GM19452 (cell line): ENCODE measurements around the gene KRTAP10-4.
"Not testable (repeated sequence)": the region's sequence is repeated elsewhere in the genome, so short reads cannot be mapped to it uniquely, and the experiment has no call there.

Experiments used
- ATAC-seq: cut with Tn5 transposase; IDR thresholded peaks from one replicate; pipeline ENCODE4 v1.9.1; 2021; ENCODE audit not compliant: unreplicated experiment

The KRTAP10-4 gene

DNA sequence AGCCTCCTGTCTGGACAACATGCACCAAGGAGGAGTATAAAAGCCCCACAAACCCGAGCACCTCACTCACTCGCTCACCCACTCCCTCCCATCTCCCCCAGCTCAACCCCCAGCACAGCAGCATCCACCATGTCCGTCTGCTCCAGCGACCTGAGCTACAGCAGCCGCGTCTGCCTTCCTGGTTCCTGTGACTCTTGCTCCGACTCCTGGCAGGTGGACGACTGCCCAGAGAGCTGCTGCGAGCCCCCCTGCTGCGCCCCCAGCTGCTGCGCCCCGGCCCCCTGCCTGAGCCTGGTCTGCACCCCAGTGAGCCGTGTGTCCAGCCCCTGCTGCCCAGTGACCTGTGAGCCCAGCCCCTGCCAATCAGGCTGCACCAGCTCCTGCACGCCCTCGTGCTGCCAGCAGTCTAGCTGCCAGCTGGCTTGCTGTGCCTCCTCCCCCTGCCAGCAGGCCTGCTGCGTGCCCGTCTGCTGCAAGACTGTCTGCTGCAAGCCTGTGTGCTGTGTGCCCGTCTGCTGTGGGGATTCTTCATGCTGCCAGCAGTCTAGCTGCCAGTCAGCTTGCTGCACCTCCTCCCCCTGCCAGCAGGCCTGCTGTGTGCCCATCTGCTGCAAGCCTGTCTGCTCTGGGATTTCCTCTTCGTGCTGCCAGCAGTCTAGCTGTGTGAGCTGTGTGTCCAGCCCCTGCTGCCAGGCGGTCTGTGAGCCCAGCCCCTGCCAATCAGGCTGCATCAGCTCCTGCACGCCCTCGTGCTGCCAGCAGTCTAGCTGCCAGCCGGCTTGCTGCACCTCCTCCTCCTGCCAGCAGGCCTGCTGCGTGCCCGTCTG is at the start of gene KRTAP10-4:
Gene KRTAP10-4 (plus strand): TSS at position 100 of the 827 bp plus-strand sequence. CDS start 30 bp downstream, at position 130.
- ATAC-seq: not testable (repeated sequence)

GRCh38 chr21:44524414-44525371 is 48.8 kb upstream of the KRTAP10-4 start:
- ATAC-seq: no peak

DNA sequence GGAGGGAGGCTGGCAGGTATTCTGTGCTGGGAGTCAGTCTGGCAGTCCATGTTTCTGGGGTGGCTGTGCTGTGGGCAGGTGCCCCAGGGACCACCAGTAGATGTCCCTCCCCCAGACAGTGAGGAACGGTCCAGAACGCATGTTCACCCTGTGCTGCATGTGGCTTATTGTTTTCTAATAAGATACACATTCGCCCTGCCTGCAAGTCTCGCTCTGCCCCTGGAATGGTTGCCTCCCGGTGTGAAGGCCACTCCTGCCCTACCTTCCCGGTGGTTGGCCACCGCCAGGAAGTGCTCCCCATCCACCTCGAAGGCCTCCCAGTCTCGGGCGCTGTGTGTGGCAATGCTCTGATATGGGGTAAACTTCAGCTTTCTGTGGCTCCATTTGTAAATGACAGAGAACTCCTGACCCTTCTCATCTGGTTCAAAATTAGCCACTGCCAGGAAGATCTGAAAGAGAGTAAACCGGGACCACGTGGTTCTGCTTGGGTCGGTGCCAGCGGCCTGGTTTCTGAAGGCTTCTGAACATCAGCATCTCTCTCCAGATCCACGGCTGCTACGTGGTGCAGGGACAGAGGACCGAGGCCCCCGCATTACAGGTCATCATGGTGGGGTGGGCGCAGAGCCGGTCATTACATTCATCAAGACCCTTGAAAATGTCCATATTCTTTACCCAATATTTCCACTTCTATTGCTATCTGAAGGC is 48.0 kb upstream of the KRTAP10-4 start:
- ATAC-seq: no peak

DNA sequence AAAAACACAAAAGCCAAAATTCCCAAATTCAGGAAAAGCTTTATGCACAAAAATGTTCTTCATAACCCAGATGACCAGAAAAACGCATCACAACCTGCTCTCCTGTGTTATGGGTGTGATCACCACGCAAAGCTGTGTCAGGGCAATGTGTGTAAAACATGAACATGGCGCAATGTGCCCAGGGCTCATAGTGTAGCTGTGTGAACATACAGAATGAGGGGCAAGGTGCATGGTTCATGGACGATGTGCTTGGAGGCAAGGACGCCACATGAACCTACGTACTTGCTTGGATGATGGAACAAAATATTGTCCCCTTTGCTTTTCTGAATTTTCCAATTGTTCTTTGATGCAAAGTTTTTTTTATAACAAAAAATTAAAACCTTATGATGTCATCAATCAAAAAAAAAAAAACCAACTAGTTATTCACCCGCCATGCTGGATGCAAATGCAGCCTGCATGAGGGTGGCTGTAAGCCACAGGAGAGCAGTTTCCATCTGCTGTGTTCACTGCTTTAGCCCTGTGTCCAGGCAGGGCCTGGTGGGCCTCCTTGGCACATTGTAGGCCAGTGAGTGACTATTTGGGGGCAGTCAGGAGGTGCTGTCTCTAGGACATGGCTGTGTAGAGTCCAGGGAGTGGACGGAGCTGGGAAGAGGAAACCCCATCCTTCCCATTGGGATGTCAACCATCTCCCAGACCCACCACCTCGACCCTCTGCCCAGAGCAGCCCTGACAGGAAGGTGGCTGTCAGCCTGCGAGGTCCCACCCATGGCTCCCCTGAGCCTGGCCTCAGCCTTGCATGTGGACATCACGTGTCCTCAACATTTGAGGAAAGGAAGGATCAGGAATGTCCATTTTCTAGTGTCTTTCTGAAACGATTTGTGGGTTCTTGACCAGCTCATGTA is 47.2 kb upstream of the KRTAP10-4 start:
- no peak for ATAC-seq

GRCh38 chr21:44527156-44527982 is 46.2 kb upstream of the KRTAP10-4 start:
- no peak for ATAC-seq

GRCh38 chr21:44527983-44528633 is 45.4 kb upstream of the KRTAP10-4 start:
- no peak for ATAC-seq

DNA sequence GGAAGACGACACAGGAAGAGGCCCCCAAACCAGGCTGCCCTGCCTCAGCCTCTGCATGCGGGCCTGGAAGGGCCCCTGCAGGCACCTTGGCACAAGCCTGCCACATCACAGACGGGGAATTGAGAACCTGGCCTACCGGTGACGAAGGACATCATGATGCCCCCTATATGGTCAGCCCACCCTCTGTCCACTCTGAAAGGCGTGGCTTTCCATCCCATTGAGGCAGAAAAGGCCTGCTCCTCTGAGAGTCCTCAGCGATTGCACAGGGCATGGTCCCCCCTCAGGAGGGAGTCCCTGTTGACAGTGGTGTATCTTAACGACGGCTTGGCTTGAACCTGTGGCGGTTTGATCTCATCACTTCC is 44.9 kb upstream of the KRTAP10-4 start:
- ATAC-seq: no peak

DNA sequence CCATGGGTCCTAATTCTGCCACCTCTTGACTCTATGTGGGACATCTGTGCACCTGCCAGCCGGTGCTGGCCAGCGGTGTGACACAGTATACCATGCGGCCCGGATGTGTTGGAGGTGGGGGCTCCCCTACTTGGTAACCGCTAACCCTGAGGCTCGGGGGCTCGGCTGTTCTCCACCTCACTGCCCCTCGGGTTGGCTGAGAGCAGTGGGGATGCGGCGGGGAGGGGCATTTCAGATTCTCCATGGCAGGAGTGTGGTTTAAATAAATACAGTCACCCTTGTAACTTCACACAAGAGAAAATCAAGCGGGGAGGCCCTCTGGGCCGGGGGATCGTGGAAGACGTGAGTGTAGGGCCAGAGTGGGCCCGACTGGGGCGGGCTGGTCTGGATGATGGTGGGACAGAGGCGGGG is 44.5 kb upstream of the KRTAP10-4 start:
- ATAC-seq: no peak

DNA sequence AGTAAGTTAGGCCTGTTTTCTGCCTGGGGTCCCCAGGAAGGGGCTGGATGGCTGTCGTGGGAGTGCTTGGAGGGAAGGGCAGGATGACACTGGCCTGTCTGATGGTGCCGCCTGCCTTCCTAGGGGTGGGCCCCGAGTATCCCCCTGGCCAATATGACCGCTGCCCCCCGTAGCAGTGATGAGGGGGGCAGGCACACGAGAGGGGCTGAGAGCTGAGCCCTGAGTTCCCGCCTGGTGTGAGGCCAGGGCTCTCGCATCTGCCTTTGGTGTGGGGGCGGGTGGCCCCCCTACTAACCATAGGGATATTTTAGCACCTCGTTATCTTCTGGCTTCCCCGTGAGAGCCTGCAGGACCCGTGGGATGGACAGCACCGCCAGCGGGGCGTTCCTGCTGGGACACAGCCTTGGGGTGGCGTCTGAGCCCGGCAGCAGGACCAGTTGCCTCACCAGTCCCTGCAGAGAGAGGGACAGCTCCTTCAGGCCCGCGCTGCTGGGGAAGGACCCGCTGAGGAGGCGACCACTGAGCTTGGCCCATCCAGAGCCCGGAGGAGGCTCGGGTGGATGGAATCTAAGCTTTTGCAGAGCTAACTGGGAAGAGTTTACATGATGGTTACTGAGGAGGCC is 43.9 kb upstream of the KRTAP10-4 start:
- ATAC-seq: no peak

- no peak for ATAC-seq
These were observed 43.2 kb upstream of the KRTAP10-4 start for GRCh38 chr21:44530221-44530902.

GRCh38 chr21:44530903-44531605 is 42.5 kb upstream of the KRTAP10-4 start:
- no peak for ATAC-seq

DNA sequence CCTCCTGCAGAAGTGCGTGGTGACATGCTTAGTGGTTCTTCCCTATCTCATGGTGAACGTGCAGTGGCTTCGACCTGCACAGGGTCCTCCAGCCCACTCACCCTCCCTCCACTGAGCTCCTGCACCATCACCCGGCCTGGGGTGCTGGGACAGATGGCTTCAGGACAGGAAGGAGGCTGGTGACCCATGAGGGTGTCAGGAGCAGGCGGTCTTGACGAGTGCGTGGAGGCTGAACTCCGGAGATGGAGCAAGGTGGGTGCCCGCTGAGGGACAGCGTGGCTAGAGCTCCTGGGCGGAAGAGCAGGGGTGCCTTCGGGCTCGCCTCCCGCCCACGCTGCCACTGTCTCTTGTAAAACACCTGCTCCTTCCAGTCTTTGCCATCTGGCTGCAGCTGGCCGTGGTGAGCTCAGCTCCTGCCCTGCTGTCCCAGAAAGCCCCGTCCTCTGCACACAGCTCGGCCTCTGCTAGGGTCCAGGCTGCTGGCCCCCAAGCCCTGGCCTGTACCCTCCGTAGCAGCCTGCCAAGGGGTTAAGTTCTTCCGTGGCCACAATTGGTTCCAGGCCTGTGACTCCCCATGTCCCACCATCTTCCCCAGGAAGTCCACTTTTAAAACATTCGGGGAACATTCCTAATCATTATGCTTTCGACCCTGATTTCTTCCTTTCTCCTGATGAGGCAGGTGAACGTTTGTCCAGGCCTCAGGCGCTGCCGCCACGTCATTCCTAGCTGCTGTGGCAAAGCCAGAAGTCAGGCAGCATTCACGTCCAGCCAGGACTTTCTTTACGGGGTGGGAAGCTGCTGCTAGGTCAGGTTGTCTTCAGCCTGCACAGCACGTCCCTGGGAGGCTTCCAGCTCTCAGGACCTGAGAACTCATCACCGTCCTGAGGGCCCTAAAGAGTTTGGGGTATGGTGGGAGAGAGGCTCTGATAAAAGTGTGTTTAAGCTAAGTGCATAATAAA is 41.6 kb upstream of the KRTAP10-4 start:
- no peak for ATAC-seq

DNA sequence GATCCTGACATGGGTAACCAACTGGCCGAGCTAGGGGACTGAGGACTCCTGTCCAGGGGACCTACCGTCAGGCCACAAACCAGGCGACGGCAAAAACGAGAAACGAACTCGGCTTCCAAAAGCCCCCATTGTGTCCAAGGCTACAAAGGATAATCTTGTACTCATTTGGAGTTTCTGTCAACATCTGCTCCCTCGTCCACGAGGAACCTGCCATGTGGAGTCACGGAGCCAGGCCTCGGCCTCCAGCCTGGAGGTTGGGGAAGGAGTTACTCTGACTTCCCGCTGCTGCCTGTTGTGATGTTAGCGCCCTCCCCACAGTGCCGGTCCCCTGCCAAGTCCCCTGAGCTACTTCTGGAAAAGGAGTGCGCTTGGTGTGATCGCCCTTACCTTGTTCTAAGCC is 40.8 kb upstream of the KRTAP10-4 start:
- ATAC-seq: no peak

DNA sequence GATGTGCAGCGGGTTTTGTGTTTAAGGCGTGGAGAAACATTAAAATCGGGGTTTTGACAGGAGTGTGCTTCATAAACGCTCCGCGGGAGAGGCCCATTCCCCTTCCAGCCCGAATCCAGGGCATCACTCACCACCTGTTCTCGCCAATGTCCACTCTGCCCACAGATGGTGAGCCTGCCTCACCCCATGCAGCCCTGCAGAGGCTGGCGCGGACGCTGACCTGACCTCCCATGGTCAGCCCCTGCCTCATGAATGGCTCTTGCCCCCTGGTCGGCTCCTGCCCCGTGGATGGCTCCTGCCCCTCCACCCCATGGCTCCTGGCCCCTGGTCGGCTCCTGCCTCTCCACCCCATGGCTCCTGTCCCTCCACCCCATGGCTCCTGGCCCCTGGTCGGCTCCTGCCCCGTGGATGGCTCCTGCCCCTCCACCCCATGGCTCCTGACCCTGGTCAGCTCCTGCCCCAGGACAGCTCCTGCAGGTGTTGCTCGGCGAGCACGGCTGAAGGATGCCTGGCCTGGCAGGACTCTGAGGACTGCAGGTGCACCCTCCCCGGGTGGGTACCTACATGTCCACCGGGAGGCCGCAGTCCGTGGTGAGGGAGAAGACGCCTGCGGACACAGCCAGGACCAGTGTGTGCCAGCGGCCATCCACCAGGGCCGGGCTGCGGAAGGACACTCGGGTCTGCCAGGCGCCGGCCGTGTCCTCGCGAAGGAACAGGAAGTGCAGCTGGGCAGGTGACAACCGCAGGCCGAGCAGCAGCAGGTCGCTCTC is 40.2 kb upstream of the KRTAP10-4 start:
- ATAC-seq: no peak

- ATAC-seq: no peak
These were observed 39.5 kb upstream of the KRTAP10-4 start for GRCh38 chr21:44533891-44534627.
